Fibroblast of lung (primary cell): Measurements from ENCODE around the gene NTNG1. TPM values are rescaled to one million over a fixed set of nuclear protein-coding genes. Genes with fewer than 3 reads are reported as not detected.
A peak's percentile ranks its signal among the peaks of the same experiment; 100 is the strongest.

Experiments
- DNase-seq, 2 donors: peaks; one replicate each; pipeline versions ENCODE4 v3.0.0 to v3.0.0-alpha.2; 2010; ENCODE audit warnings: low read depth in 2 of 2
- H2AFZ ChIP-seq: 2 replicates; pipeline ENCODE4 v1.5.1; 2012; ENCODE audit warnings: low read length, control low read depth, inconsistent platforms
- H3K27ac ChIP-seq: 2 replicates; pipeline ENCODE4 v1.5.1; 2011; ENCODE audit warnings: low read length, control low read depth; ENCODE audit not compliant: insufficient read depth
- H3K27me3 ChIP-seq: 2 replicates; pipeline ENCODE4 v1.5.1; 2011; ENCODE audit warnings: mild to moderate bottlenecking, low read length; ENCODE audit not compliant: control insufficient read depth, insufficient read depth
- H3K36me3 ChIP-seq: 2 replicates; pipeline ENCODE4 v1.5.1; 2011; ENCODE audit warnings: low read length; ENCODE audit not compliant: control insufficient read depth, insufficient read depth
- H3K4me1 ChIP-seq: 2 replicates; pipeline ENCODE4 v1.5.1; 2011; ENCODE audit warnings: low read length; ENCODE audit not compliant: control insufficient read depth, insufficient read depth; ENCODE audit errors: extremely low read depth
- H3K4me2 ChIP-seq: 2 replicates; pipeline ENCODE4 v1.5.1; 2011; ENCODE audit warnings: low read length, control low read depth; ENCODE audit not compliant: insufficient read depth; ENCODE audit errors: extremely low read depth
- H3K4me3 ChIP-seq, 4 experiments: fragments of 200-600 bp in 1 of 4; sonication (generic) in 1 of 4; replicated peaks in 1 of 4; 2 replicates each; pipeline ENCODE4 v1.5.1; 2011 to 2016; ENCODE audit warnings: low read length in 4 of 4, low read depth in 3 of 4, mild to moderate bottlenecking in 3 of 4, control low read depth in 2 of 4, inconsistent platforms in 1 of 4, mixed read lengths in 1 of 4; ENCODE audit not compliant: insufficient read depth in 1 of 4; ENCODE audit errors: control extremely low read depth in 1 of 4
- H3K79me2 ChIP-seq: 2 replicates; pipeline ENCODE4 v1.5.1; 2012; ENCODE audit warnings: mild to moderate bottlenecking, low read length, inconsistent platforms; ENCODE audit not compliant: control insufficient read depth, insufficient read depth
- H3K9ac ChIP-seq: 2 replicates; pipeline ENCODE4 v1.5.1; 2011; ENCODE audit warnings: mild to moderate bottlenecking, low read length, control low read depth; ENCODE audit not compliant: insufficient read depth
- H3K9me3 ChIP-seq: 2 replicates; pipeline ENCODE4 v1.5.1; 2012; ENCODE audit warnings: low read depth, low read length; ENCODE audit not compliant: control insufficient read depth, insufficient read depth
- H4K20me1 ChIP-seq: 2 replicates; pipeline ENCODE4 v1.5.1; 2011; ENCODE audit warnings: low read length; ENCODE audit not compliant: control insufficient read depth, insufficient read depth; ENCODE audit errors: extremely low read depth
- EZH2 ChIP-seq: IDR thresholded peaks from 2 replicates; pipeline ENCODE4 v1.5.1; 2012; ENCODE audit warnings: low read length, control low read depth, mild to moderate bottlenecking; ENCODE audit errors: missing control alignments
- polyA plus RNA-seq, 2 donors: library from polyadenylated mRNA; depleted of rRNA in 1 of 2; stranded (reverse) in 1 of 2; unstranded in 1 of 2; fragments of >200 nt; gene quantifications; 2 replicates each; pipeline ENCODE4 v1.2.1, GENCODE V29; 2011 to 2012; ENCODE audit warnings: missing spikeins in 1 of 2
- total RNA-seq: library from RNA; depleted of rRNA; stranded (reverse); fragments of >200 nt; gene quantifications from 2 replicates; pipeline ENCODE4 v1.2.1, GENCODE V29; 2014
- TF ChIP-seq, protein P1 (sequence below), 2 donors: IDR thresholded peaks in 1 of 2; conservative IDR thresholded peaks in 1 of 2; 1 replicate in 1 of 2; 2 replicates in 1 of 2; pipeline ENCODE4 v1.5.1; 2011 to 2012; ENCODE audit warnings: low read length in 2 of 2, control low read depth in 1 of 2, inconsistent platforms in 1 of 2, low read depth in 1 of 2, mild to moderate bottlenecking in 1 of 2

The NTNG1 gene
- total and polyA plus RNA-seq, 2 donors (not counting 1 experiment from before 2014, with no cell fraction given): 0.82 to 8.6 TPM

DNA sequence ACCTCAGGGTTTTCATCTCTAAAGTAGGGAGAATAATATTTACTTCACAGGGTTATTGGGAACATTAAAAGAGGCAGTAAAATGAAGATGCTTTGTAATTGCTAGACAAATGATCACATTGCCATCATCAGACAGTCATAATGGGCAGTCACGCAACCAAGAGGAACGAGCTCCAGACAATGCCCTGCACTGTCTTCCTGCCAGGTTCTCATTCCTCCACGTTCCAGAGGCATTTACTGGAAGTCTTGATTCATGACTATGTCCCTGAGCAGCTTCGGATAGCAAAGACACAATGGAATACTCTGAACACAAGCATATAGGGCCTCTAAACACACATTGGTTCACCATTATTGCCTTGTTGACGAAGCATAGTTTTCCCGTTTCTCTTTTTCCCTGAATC lies 389.7 kb downstream of the NTNG1 start:
- H3K9ac ChIP-seq: no peak overlapping the region
- no peaks in the 10 kb centered on the region for H3K79me2 ChIP-seq
- no peaks in the 10 kb centered on the region for H3K36me3 ChIP-seq
- H3K4me2 ChIP-seq: no peak overlapping the region
- H3K27me3 ChIP-seq: no peaks in the 10 kb centered on the region
- no peak overlapping the region for H3K4me3 ChIP-seq
- no peak for TF ChIP-seq EZH2
- TF ChIP-seq, protein P1, sequence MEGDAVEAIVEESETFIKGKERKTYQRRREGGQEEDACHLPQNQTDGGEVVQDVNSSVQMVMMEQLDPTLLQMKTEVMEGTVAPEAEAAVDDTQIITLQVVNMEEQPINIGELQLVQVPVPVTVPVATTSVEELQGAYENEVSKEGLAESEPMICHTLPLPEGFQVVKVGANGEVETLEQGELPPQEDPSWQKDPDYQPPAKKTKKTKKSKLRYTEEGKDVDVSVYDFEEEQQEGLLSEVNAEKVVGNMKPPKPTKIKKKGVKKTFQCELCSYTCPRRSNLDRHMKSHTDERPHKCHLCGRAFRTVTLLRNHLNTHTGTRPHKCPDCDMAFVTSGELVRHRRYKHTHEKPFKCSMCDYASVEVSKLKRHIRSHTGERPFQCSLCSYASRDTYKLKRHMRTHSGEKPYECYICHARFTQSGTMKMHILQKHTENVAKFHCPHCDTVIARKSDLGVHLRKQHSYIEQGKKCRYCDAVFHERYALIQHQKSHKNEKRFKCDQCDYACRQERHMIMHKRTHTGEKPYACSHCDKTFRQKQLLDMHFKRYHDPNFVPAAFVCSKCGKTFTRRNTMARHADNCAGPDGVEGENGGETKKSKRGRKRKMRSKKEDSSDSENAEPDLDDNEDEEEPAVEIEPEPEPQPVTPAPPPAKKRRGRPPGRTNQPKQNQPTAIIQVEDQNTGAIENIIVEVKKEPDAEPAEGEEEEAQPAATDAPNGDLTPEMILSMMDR (conservative IDR thresholded peaks at IDR 0.05 in 1 of 2, IDR thresholded peaks at IDR 0.05 in 1 of 2; ENCODE audit: low read depth in 1 of 2, low read length in 2 of 2): no peak
- no peaks in the 10 kb centered on the region for H4K20me1 ChIP-seq
- no peak overlapping the region for H3K27ac ChIP-seq
- peak in 1 of 2 donors; percentile 69 for DNase-seq
- no peaks in the 10 kb centered on the region for H3K4me1 ChIP-seq
- no peaks in the 10 kb centered on the region for H3K9me3 ChIP-seq
- H2AFZ ChIP-seq: no peak overlapping the region

DNA sequence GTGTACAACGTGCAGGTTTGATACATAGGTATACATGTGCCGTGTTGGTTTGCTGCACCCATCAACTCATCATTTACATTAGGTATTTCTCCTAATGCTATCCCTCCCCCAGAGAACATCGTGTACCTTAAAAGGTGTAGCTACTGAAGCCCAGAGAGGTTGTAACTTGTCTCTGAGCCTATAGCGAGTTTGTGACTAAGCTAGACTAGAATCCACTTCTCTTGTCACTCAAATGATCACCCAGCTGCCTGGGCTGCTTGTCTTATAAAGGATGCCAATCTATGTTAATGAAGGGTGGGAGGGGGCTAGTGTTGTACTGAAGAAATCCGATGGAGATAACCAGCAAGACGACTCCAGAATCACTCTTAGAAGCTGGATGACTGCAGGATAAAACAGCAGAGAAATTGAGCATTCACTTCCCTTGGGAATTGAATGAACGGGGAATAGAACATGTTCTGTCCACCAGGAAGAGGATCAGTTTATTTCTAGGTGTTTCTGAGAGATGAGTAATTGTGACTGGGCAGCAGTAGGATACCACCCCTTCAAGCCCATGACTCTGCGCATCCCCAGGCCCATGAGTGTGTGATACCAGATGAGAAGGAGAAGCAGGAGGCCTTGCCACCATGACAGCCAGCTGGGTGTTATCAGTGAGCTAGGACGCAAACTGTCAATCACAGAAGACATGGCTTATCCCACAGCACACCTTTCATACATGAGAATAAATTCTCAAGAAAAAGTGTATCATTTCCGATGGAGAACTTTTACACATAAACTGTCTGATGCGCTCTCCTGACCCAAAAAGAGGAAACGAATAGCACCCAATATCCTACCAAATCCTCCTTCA lies 390.4 kb downstream of the NTNG1 start:
- Histone ChIP-seq H2AFZ (no peak overlapping the region), H3K79me2 (no peaks in the 10 kb centered on the region), H3K4me2 (no peak overlapping the region), H3K36me3 (no peaks in the 10 kb centered on the region), H3K4me3 (no peak overlapping the region), H3K9me3 (no peaks in the 10 kb centered on the region), H3K27ac (no peak overlapping the region), H3K27me3 (no peaks in the 10 kb centered on the region), H4K20me1 (no peaks in the 10 kb centered on the region), H3K9ac (no peak overlapping the region), H3K4me1 (no peaks in the 10 kb centered on the region)
- TF ChIP-seq EZH2: no peak
- TF ChIP-seq, protein P1 (conservative IDR thresholded peaks at IDR 0.05 in 1 of 2, IDR thresholded peaks at IDR 0.05 in 1 of 2; ENCODE audit: low read depth in 1 of 2, low read length in 2 of 2): no peak
- no peak for DNase-seq

DNA sequence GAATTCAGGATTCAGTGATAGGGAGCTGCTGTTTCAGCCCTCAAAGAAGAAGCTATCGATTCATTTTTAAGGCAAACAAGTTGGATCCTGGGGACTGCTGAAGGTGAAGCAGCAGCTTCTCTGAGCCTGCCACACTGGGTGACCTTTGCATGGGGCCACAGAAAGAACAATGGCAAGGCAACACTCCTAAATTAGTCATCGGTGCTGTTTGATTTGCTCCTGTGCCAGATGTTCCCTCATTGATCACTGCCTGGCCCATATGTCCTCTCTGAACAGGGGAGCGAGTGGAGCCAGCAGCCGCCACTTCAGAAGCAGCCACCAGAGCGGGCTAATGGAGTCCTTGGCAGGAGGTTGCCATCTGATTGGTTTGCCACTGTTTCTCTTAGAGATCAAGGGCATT lies 391.5 kb downstream of the NTNG1 start:
- peak in 1 of 2 donors; percentile 19 for DNase-seq
- Histone ChIP-seq H2AFZ (no peak overlapping the region), H3K4me2 (no peak overlapping the region), H3K27me3 (no peaks in the 10 kb centered on the region), H3K9me3 (no peaks in the 10 kb centered on the region), H3K36me3 (no peaks in the 10 kb centered on the region), H3K27ac (no peak overlapping the region), H3K4me3 (no peak overlapping the region), H3K4me1 (no peaks in the 10 kb centered on the region), H3K9ac (no peak overlapping the region), H3K79me2 (no peaks in the 10 kb centered on the region), H4K20me1 (no peaks in the 10 kb centered on the region)
- TF ChIP-seq, protein P1 (conservative IDR thresholded peaks at IDR 0.05 in 1 of 2, IDR thresholded peaks at IDR 0.05 in 1 of 2; ENCODE audit: low read depth in 1 of 2, low read length in 2 of 2): no peak
- TF ChIP-seq EZH2: no peak

Other genes starting within 250 kb of the NTNG1 start
- gene PRMT6, start 84.4 kb upstream of the NTNG1 start, total RNA-seq: 10.6 and 12.3 TPM in 2 replicates
- 11.1 and 15.5 TPM in 2 replicates for gene PRMT6, start 84.4 kb upstream of the NTNG1 start, polyA plus RNA-seq